Osteocyte (in vitro differentiated cells): ENCODE measurements around the gene OSBPL3. TPM values are rescaled to one million over a fixed set of nuclear protein-coding genes. Genes with fewer than 3 reads are reported as not detected.

Experiments used
- DNase-seq: peaks from one replicate; pipeline ENCODE4 v3.0.0; 2021; ENCODE audit warnings: mixed read lengths; ENCODE audit not compliant: unreplicated experiment; ENCODE audit errors: extremely low spot score
- H3K27ac Mint-ChIP-seq: one replicate; pipeline ENCODE4 v1.8.0; 2021; ENCODE audit warnings: mild to moderate bottlenecking, mixed read lengths; ENCODE audit not compliant: unreplicated experiment
- H3K27me3 Mint-ChIP-seq: one replicate; pipeline ENCODE4 v1.8.0; 2021; ENCODE audit warnings: mixed read lengths; ENCODE audit not compliant: unreplicated experiment
- H3K36me3 Mint-ChIP-seq: one replicate; pipeline ENCODE4 v1.8.0; 2021; ENCODE audit warnings: mixed read lengths; ENCODE audit not compliant: unreplicated experiment
- H3K4me1 Mint-ChIP-seq: one replicate; pipeline ENCODE4 v1.8.0; 2021; ENCODE audit warnings: mixed read lengths; ENCODE audit not compliant: unreplicated experiment
- H3K4me3 Mint-ChIP-seq: one replicate; pipeline ENCODE4 v1.8.0; 2021; ENCODE audit warnings: mild to moderate bottlenecking, moderate library complexity, mixed read lengths; ENCODE audit not compliant: unreplicated experiment
- H3K9me3 Mint-ChIP-seq: one replicate; pipeline ENCODE4 v1.8.0; 2021; ENCODE audit warnings: mixed read lengths; ENCODE audit not compliant: unreplicated experiment
- total RNA-seq: library from RNA; stranded (reverse); gene quantifications from 2 replicates; pipeline ENCODE4 v1.2.1, GENCODE V29; 2021
- TF ChIP-seq, protein P1 (sequence below): fragments of 200-600 bp; sonication (generic); IDR thresholded peaks from 2 replicates; pipeline ENCODE4 v1.5.0; 2021; ENCODE audit warnings: antibody characterized with exemption, mild to moderate bottlenecking, moderate library complexity

Gene OSBPL3
- total RNA-seq, 1 donor from 2014 or later = 8.0 TPM

DNA sequence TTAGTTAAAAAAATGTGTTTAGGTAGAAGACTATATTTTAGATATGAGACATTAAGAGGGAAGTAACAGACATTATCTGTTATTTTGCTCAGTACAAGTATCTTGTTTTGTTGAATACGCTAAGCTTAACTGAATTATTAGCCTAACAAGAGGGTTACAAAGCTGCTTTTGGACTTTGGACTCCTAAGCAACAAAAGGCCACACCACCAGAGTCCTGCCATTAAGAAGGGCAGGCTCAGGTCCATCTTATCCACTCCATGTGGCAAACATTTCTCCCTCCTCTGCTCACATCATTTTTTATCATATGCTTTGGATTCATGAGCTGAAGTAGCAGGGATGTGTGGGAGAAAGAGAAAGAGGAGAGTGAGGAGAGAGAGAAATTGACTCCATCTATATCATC, 33.5 kb downstream of the OSBPL3 start:
- H3K27ac Mint-ChIP-seq = no peak overlapping the region
- H3K4me3 Mint-ChIP-seq = no peak overlapping the region
- DNase-seq = no peak
- H3K9me3 Mint-ChIP-seq = no peaks in the 10 kb centered on the region
- H3K36me3 Mint-ChIP-seq = no peaks in the 10 kb centered on the region
- peaks cover 2% of the 10 kb centered on the region for H3K4me1 Mint-ChIP-seq
- no peaks in the 10 kb centered on the region for H3K27me3 Mint-ChIP-seq
- TF ChIP-seq, protein P1, sequence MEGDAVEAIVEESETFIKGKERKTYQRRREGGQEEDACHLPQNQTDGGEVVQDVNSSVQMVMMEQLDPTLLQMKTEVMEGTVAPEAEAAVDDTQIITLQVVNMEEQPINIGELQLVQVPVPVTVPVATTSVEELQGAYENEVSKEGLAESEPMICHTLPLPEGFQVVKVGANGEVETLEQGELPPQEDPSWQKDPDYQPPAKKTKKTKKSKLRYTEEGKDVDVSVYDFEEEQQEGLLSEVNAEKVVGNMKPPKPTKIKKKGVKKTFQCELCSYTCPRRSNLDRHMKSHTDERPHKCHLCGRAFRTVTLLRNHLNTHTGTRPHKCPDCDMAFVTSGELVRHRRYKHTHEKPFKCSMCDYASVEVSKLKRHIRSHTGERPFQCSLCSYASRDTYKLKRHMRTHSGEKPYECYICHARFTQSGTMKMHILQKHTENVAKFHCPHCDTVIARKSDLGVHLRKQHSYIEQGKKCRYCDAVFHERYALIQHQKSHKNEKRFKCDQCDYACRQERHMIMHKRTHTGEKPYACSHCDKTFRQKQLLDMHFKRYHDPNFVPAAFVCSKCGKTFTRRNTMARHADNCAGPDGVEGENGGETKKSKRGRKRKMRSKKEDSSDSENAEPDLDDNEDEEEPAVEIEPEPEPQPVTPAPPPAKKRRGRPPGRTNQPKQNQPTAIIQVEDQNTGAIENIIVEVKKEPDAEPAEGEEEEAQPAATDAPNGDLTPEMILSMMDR = no peak

DNA sequence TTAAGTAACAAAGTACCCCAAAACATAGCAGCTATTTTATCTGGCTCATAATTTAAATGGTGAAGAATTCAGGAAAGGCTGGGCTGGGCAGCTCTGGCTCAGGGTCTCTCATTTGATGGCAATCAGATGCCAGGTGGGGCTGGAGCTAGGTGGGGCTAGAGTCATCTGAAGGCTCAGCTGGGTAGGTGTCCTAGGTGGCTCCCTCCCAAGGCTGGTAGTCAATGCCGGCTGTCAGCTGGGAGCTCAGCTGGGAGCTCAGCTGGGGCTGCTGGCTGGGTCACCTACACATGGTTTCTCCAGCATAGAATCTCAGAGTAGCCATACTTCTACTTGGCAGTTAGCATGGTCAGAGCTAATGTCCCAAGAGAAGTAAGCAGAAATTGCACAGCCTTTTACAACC, 34.1 kb downstream of the OSBPL3 start:
- no peak for DNase-seq
- Mint-ChIP-seq H3K27me3 (no peaks in the 10 kb centered on the region), H3K9me3 (no peaks in the 10 kb centered on the region), H3K27ac (no peak overlapping the region), H3K4me1 (peaks cover 2% of the 10 kb centered on the region), H3K4me3 (no peak overlapping the region), H3K36me3 (no peaks in the 10 kb centered on the region)
- TF ChIP-seq, protein P1 = no peak

DNA sequence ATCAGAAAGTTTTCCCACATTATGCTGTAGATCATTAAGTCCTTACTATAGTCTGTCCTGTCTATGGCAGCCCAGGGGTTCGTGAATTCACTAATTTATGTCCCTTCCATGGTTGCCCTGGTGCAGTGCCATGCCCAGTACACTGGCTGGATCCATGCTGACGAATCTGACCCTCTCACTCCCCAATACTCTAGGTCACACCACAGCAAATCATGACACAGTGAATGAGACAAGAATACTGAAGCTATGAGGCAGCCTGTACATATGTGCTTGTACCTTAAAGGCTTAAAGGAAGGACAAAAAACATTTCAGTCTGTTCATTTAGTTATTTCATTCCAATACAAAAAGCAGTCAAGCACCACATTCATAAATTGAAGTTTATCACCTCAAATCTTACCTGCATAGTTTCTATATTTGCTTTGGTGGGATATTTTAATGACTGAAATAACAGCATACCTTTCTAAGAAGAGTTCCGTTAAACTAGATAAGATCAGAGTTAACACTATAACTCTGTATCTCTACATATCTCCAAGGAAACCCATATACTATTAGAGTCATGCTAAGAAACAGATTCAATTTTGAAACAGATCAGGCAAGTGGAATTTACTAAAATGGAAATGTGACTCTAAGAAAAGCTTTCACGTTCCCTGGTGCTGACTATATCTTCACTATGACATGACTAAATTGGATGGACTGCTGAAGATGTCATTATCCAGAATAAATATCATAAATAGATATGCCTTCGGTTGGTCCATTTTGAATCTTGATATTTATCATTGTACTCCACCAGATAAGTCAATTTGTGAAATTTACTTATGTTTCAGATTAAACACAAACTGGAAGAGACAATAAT, 36.7 kb downstream of the OSBPL3 start:
- DNase-seq = no peak
- Mint-ChIP-seq H3K9me3 (no peaks in the 10 kb centered on the region), H3K27me3 (no peaks in the 10 kb centered on the region), H3K4me1 (no peaks in the 10 kb centered on the region), H3K36me3 (no peaks in the 10 kb centered on the region), H3K27ac (no peak overlapping the region), H3K4me3 (no peak overlapping the region)
- TF ChIP-seq, protein P1 = no peak

DNA sequence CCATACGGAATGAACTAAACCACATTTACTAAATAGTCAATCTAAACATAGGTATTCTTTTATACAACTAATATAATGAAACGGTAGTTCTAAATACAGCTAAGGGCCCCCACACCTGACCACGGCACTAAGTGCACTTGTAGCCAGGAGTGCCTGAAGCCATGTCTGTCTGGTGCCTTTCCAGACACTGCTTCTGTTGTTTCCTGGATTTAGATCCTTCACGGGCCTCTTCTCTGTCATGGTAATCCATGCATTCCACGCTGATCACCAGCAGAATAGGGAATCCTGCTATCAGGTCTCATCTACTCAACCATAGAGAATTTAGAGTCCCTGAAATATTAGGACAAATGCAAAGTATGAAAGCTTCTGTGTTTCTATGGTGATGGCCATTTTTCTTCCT, 37.8 kb downstream of the OSBPL3 start:
- TF ChIP-seq, protein P1 = no peak
- Mint-ChIP-seq H3K27ac (no peak overlapping the region), H3K36me3 (no peaks in the 10 kb centered on the region), H3K4me3 (no peak overlapping the region), H3K27me3 (no peaks in the 10 kb centered on the region), H3K4me1 (no peaks in the 10 kb centered on the region), H3K9me3 (no peaks in the 10 kb centered on the region)
- DNase-seq = no peak

DNA sequence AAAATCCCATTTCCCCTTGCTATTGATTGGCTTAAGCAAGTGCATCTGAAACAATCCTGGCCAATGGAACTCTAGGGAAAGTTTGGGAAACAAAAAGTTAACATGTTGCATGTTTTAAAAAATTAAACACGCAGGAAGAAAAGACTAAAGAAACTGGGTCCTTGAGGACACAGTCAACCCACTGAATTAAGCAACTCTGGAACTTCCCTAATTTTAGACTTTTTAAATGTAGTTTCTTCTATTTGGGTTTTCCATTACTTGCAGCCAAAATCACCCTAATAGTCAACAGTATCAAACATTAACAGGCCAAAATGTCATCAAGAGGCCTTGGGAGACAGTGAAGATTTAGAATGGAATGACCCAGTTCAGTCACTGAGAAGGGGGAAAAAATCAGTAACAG, 40.6 kb downstream of the OSBPL3 start:
- H3K27me3 Mint-ChIP-seq = no peaks in the 10 kb centered on the region
- H3K27ac Mint-ChIP-seq = no peak overlapping the region
- no peaks in the 10 kb centered on the region for H3K36me3 Mint-ChIP-seq
- DNase-seq = no peak
- H3K9me3 Mint-ChIP-seq = no peaks in the 10 kb centered on the region
- peaks cover 10% of the 10 kb centered on the region for H3K4me1 Mint-ChIP-seq
- TF ChIP-seq, protein P1 = no peak
- no peak overlapping the region for H3K4me3 Mint-ChIP-seq
